H1 (cell line): ENCODE data around the gene ACKR3. TPM values are rescaled to one million over a fixed set of nuclear protein-coding genes. Genes with fewer than 3 reads are reported as not detected.

Experiments used
- ASH2L ChIP-seq: fragments of 200-600, 300-600 bp; sonication (generic); IDR thresholded peaks from one replicate; pipeline ENCODE4 v1.7.1; 2017; ENCODE audit warnings: low read length
- BRCA1 ChIP-seq: IDR thresholded peaks from 2 replicates; pipeline ENCODE4 v1.6.1; 2012; ENCODE audit warnings: low read depth, low read length, improper control_type of control experiment
- CBX8 ChIP-seq: fragments of 300-800, 300-1000 bp; sonication (generic); IDR thresholded peaks from 2 replicates; pipeline ENCODE4 v1.7.1; 2016; ENCODE audit warnings: low read depth, low read length, borderline replicate concordance
- CHD7 ChIP-seq: fragments of 300-600 bp; sonication (generic); IDR thresholded peaks from 2 replicates; pipeline ENCODE4 v1.7.1; 2012; ENCODE audit warnings: low read length, moderate library complexity, mild to moderate bottlenecking, inconsistent platforms; ENCODE audit not compliant: insufficient replicate concordance
- GABPA ChIP-seq: IDR thresholded peaks from 2 replicates; pipeline ENCODE4 v1.6.1; 2011; ENCODE audit warnings: mild to moderate bottlenecking, low read length, moderate library complexity, borderline replicate concordance; ENCODE audit not compliant: insufficient read depth
- JUN ChIP-seq: IDR thresholded peaks from 2 replicates; pipeline ENCODE4 v1.6.1; 2011; ENCODE audit warnings: low read depth, mild to moderate bottlenecking, improper control_type of control experiment, low read length
- KDM5A ChIP-seq: fragments of 200-600 bp; IDR thresholded peaks from 2 replicates; pipeline ENCODE4 v1.7.1; 2012; ENCODE audit warnings: mild to moderate bottlenecking, low read length, inconsistent platforms, mixed read lengths
- NRF1 ChIP-seq: IDR thresholded peaks from 2 replicates; pipeline ENCODE4 v1.6.1; 2011; ENCODE audit warnings: mild to moderate bottlenecking, low read depth, low read length, improper control_type of control experiment
- RFX5 ChIP-seq: IDR thresholded peaks from 2 replicates; pipeline ENCODE4 v1.6.1; 2011; ENCODE audit warnings: low read depth, low read length, improper control_type of control experiment, borderline replicate concordance
- RNF2 ChIP-seq: fragments of 200-900, 300-1000 bp; sonication (generic); IDR thresholded peaks from 2 replicates; pipeline ENCODE4 v1.7.1; 2016; ENCODE audit warnings: borderline replicate concordance, low read depth, mild to moderate bottlenecking, antibody characterized with exemption, low read length; ENCODE audit not compliant: poor library complexity, severe bottlenecking; ENCODE audit errors: missing control alignments
- polyA plus RNA-seq, 7 experiments: library from polyadenylated mRNA; depleted of rRNA in 3 of 7; stranded (reverse) in 5 of 7; unstranded in 2 of 7; fragments of >200 nt in 5 of 7; fragments of 200-250 nt in 2 of 7; gene quantifications; 1 replicate in 5 of 7; 2 replicates in 1 of 7; 4 replicates in 1 of 7; pipeline versions ENCODE4 v1.2.1 to v1.2.3, GENCODE V29; 2011 to 2013; ENCODE audit warnings: missing spikeins in 2 of 7, mixed read lengths in 2 of 7
- total RNA-seq: library from RNA; stranded (reverse); fragmentation: NEBNext Ultra II Directional; extraction: Animal tissue kit (Norgen Biotek cat#: 25700); gene quantifications from 2 replicates; pipeline ENCODE4 v1.2.1, GENCODE V29; 2021

The ACKR3 gene
- total and polyA plus RNA-seq, 2 of the 8 experiments (the other 6 are each of a cell fraction or from before 2014, with no cell fraction given), result 1.4 to 24.4 TPM

- TF ChIP-seq CHD7, result no peak
- TF ChIP-seq CBX8, result no peak
- TF ChIP-seq GABPA, result no peak
- TF ChIP-seq RFX5, result no peak
- no peak for TF ChIP-seq NRF1
- TF ChIP-seq ASH2L, result no peak
- TF ChIP-seq KDM5A, result no peak
- TF ChIP-seq RNF2, result no peak
- no peak for TF ChIP-seq BRCA1
- TF ChIP-seq JUN, result no peak
Measured at GRCh38 chr2:236523249-236523648, 46.4 kb upstream of the ACKR3 start (continued).
